HG02938 (cell line): Measurements from ENCODE around the gene CDH13.

ENCODE experiments used
- ATAC-seq: cut with Tn5 transposase; IDR thresholded peaks from one replicate; pipeline ENCODE4 v1.9.1; 2021; ENCODE audit warnings: mild to moderate bottlenecking, moderate library complexity; ENCODE audit not compliant: unreplicated experiment

The CDH13 gene

GRCh38 chr16:82626791-82627261 lies at the start of gene CDH13:
TSS of gene CDH13 (plus strand) at chr16:82626969.
- ATAC-seq, result no peak

GRCh38 chr16:82580298-82580890 lies 46.4 kb upstream of the CDH13 start:
- ATAC-seq, result no peak

GRCh38 chr16:82582975-82583374 lies 43.8 kb upstream of the CDH13 start:
- no peak for ATAC-seq

GRCh38 chr16:82583422-82583821 lies 43.3 kb upstream of the CDH13 start:
- ATAC-seq, result no peak

GRCh38 chr16:82584553-82585152 lies 42.1 kb upstream of the CDH13 start:
- no peak for ATAC-seq

GRCh38 chr16:82585675-82586074 lies 41.1 kb upstream of the CDH13 start:
- no peak for ATAC-seq

DNA sequence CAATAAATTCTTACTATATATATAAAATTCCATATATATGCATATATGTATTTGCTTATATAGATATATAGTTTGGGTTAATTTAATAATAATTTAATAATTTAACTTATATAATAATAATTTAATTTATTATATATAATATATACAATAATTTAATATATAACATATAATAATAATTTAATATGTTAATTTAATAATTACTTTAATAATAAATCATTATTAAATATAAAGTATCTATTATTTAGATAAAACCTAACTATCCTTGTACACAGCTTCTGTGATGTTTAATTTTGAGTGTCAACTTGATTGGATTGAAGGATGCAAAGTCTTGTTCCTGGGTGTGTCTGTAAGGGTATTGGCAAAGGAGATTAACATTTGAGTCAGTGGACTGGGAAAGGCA lies 40.6 kb upstream of the CDH13 start:
- ATAC-seq, result no peak

DNA sequence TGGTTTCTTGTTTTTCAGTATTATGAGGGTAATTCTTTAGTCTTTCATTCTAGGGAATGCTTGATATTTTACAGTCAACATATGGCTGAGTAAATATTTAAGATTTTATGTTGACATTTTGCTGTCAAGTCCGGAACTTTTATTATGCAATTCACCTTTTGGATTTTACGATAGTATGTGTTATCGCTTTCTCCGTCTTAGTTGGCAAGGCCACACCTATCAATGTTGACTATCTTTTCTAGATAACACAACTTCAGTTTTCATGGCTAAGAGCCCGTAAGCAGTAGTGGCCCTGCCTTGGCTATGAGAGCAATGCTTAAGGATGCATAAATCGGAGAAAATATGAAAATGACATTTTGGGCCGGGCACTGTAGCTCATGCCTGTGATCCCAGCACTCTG lies 39.5 kb upstream of the CDH13 start:
- no peak for ATAC-seq

GRCh38 chr16:82589407-82589806 lies 37.4 kb upstream of the CDH13 start:
- ATAC-seq, result no peak

DNA sequence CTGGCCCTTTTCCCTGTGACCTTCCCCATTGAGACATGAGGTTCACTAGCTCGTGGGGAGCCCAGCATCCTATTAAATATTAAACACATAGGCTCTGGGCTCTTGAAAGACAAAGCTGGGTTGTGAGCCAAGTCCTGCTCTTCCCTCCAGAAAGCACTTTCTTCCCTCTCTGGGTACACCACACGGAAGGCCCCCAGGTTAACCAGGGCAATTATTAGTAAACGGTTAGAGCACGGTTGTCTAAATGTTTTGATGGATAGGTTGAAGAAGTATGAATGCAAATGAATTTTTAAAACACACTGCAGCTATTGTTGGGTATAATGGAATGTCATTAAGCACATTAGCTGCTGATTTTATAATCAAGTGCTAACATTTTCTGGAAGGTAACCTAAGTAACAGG lies 32.7 kb upstream of the CDH13 start:
- ATAC-seq, result no peak

DNA sequence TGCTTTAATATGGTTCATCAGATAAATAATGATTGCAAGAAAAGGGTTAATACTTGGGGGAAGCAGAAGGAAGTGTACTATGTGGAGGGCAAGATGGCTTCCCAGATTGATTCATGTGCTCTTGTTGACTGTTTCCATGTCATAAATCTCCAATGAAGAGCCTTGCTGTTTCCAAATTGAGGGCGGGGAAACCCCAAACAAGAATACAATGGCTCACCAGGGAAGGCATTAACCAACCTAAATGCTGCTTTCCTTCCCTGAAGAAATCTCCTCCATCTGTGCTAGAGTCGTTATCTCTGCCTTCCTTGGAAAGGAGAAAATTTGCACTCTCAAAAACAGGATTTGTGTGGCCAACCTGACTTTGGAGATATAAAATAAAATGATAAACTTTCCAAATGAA lies 28.0 kb upstream of the CDH13 start:
- ATAC-seq, result no peak

DNA sequence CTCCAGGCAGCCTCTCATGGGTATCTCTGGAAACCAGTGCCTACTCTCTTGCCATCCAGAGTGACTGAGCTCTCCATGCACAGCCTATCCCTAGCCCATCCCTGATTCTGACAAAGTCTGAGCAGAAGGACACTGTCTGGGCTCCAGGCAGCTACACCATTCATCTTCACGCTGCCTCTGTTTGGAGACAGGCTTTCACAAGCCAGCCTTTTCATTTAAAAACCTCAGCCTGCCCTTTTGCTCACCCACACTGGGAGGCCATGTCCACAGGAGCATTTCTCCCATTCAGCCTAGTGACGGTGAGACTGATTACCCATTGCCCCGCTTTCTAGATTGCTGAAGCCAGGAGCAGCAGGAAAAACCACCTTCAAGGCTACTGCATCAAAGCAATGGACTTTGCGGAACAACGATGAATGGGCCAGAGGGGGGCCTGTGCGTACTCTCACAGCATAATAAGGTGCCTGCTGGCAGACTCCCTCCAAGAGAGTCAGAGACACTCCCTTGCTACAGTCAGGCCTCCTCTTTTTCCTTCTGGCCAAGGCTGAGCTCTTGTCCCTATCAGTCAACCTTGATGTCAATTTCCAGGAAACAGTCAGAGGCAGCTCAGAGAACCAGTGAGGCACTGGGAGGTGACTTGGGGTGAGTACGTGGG lies 24.7 kb upstream of the CDH13 start:
- no peak for ATAC-seq

- no peak for ATAC-seq
These were observed 22.9 kb upstream of the CDH13 start for GRCh38 chr16:82603784-82604411.

DNA sequence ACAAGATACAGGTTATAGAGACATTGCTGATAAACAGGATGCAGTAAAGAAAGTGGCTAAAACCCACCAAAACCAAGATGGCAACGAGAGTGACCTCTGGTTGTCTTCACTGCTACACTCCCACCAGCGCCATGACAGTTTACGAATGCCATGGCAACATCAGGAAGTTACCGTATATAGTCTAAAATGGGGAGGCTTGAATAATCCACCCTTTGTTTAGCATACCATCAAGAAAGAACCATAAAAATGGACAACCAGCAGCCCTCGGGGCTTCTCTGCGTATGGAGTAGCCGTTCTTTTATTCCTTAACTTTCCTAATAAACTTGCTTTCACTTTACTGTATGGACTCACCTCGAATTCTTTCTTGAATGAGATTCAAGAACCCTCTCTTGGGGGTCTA lies 21.7 kb upstream of the CDH13 start:
- no peak for ATAC-seq

- no peak for ATAC-seq
These were observed 20.7 kb upstream of the CDH13 start for GRCh38 chr16:82605863-82606620.

GRCh38 chr16:82609140-82609539 lies 17.6 kb upstream of the CDH13 start:
- ATAC-seq, result no peak

- ATAC-seq, result no peak
These were observed 14.5 kb upstream of the CDH13 start for GRCh38 chr16:82612263-82612662.

GRCh38 chr16:82616356-82616755 lies 10.4 kb upstream of the CDH13 start:
- no peak for ATAC-seq

GRCh38 chr16:82621781-82622180 lies 5.0 kb upstream of the CDH13 start:
- no peak for ATAC-seq

GRCh38 chr16:82623241-82623640 lies 3.5 kb upstream of the CDH13 start:
- no peak for ATAC-seq
